ENCODE measurements around the gene DIP2B.
"Not testable (repeated sequence)": the region's sequence is repeated elsewhere in the genome, so short reads cannot be mapped to it uniquely, and the experiment has no call there.

DIP2B gene

DNA sequence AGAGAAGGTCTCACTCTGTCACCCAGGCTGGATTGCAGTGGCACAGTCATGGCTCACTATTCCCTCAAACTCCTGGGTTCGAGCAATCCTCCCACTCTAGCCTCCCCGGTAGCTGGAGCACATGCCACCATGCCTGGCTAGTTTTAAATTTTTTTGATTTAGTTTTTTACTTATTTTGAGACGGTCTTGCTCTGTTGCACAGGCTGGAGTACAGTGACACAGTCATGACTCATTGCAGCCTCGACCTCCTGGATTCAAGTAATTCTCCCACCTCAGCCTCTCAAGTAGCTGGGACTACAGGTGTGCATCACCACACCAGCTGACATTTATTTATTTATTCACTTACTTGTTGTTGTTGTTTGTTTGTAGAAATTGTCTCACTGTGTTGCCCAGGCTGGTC lies 22.2 kb upstream of the DIP2B start:
- no peak for DNase-seq (ENCODE audit: low read depth)
- TF ChIP-seq, protein P1, sequence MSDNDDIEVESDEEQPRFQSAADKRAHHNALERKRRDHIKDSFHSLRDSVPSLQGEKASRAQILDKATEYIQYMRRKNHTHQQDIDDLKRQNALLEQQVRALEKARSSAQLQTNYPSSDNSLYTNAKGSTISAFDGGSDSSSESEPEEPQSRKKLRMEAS (IDR thresholded peaks at IDR 0.05; ENCODE audit: low read depth, low read length) = no peak
- no peak for TF ChIP-seq MYC (IDR thresholded peaks at IDR 0.05; ENCODE audit: low read depth, low read length)
- no peak for TF ChIP-seq POLR2A (IDR thresholded peaks at IDR 0.05; ENCODE audit: extremely low read depth, insufficient read length)
- TF ChIP-seq, protein P2, sequence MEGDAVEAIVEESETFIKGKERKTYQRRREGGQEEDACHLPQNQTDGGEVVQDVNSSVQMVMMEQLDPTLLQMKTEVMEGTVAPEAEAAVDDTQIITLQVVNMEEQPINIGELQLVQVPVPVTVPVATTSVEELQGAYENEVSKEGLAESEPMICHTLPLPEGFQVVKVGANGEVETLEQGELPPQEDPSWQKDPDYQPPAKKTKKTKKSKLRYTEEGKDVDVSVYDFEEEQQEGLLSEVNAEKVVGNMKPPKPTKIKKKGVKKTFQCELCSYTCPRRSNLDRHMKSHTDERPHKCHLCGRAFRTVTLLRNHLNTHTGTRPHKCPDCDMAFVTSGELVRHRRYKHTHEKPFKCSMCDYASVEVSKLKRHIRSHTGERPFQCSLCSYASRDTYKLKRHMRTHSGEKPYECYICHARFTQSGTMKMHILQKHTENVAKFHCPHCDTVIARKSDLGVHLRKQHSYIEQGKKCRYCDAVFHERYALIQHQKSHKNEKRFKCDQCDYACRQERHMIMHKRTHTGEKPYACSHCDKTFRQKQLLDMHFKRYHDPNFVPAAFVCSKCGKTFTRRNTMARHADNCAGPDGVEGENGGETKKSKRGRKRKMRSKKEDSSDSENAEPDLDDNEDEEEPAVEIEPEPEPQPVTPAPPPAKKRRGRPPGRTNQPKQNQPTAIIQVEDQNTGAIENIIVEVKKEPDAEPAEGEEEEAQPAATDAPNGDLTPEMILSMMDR (IDR thresholded peaks at IDR 0.05; ENCODE audit: low read depth, low read length) = no peak
- no peak overlapping the region for H3K4me3 ChIP-seq (ENCODE audit: low read depth, low read length)

DNA sequence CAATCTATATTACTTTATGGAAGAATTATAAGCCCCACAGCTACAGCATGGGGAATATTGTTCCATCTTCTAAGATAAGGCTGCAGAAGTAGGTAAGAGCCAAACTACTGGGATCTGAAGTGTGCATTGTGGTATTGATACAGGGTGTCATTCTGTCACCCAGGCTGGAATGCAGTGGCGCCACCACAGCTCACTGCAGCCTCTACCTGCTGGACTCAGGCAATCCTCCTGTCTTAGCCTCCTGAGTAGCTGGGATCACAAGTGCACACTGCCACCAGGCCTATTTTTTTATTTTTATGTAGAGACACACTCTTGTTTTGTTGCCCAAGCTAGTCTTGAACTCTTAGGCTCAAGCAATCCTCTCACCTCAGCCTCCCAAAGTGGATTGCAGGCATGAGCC lies 21.3 kb upstream of the DIP2B start:
- TF ChIP-seq MYC (IDR thresholded peaks at IDR 0.05; ENCODE audit: low read depth, low read length) (no peak), POLR2A (IDR thresholded peaks at IDR 0.05; ENCODE audit: extremely low read depth, insufficient read length) (no peak)
- TF ChIP-seq, protein P2 (IDR thresholded peaks at IDR 0.05; ENCODE audit: low read depth, low read length) = no peak
- TF ChIP-seq, protein P1 (IDR thresholded peaks at IDR 0.05; ENCODE audit: low read depth, low read length) = no peak
- no peak overlapping the region for H3K4me3 ChIP-seq (ENCODE audit: low read depth, low read length)
- no peak for DNase-seq (ENCODE audit: low read depth)

DNA sequence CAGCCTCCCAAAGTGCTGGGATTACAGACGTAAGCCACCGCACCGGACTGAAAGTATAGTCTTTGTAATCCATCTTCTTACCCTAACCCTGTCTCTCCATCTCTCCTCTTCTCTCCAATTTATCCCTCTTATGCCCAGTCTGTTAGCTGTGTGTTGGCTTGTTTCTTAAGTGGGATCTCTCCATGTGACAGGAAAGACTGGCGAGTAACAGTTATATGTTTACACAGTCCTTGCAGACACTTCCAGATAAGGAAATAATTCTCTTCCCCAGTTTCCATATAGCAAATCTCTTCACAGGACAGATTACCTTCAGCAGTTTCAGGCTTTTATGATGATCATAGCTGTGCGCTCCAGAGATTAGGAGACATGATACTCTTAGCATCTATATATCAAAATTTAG lies 16.0 kb upstream of the DIP2B start:
- TF ChIP-seq POLR2A (IDR thresholded peaks at IDR 0.05; ENCODE audit: extremely low read depth, insufficient read length) = no peak
- TF ChIP-seq, protein P2 (IDR thresholded peaks at IDR 0.05; ENCODE audit: low read depth, low read length) = no peak
- TF ChIP-seq, protein P1 (IDR thresholded peaks at IDR 0.05; ENCODE audit: low read depth, low read length) = no peak
- no peak for TF ChIP-seq MYC (IDR thresholded peaks at IDR 0.05; ENCODE audit: low read depth, low read length)
- H3K4me3 ChIP-seq (ENCODE audit: low read depth, low read length) = no peak overlapping the region
- no peak for DNase-seq (ENCODE audit: low read depth)

DNA sequence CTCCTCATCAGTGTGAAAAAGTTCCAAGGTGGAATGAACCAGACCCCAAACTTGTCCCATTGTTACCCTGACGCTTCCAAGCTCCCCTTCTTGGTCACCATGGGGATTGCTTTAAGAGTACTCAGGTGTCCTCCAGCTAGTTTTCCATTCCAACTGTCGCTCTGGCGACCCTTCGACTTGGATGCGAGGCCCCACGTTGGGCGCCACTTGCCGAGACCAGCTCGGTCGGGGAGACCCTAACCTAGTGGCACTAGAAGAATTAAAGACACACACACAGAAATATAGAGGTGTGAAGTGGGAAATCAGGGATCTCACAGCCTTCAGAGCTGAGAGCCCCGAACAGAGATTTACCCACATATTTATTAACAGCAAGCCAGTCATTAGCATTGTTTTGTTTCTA lies 6.7 kb upstream of the DIP2B start:
- H3K4me3 ChIP-seq (ENCODE audit: low read depth, low read length); DNase-seq (ENCODE audit: low read depth): not testable (repeated sequence)

DNA sequence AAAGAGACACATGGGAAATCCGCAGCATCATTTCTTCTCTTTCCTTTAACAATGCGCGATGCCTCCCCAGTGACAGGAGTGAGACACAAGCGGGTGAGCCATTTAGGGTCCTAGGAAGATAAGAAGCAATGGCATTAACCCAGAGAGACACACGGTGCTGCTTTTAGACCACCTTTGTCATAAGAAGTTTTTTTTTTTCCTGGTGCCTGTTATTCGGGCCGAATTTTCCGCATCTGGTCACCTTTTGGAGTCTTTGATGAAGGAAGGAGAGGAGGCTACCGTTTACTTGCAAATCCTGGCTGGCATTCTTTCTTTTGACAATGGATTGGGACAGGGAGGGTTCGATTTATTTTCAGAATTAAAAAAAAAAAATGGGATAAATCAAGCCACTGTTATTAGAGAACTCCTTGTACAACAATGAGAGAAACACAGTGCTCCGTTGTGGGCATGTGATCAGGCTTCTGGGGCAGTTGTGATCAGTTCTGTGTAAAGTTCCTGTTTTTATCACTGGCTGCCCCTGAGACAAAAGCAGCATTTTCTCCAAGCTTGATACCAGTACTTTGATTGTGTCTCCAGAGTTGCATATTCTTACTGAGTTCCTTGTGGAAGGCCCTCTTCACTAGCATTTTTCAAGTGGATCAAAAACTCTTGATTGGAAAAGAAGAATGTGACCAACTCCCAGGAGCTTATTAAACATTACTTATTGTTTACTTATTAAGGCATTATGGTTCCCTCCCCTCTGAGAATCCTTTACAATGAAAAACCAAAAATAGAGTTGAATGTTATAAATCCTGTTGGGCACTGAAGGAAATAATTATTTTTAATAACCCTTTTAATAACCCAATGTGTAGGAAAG lies 1.1 kb downstream of the DIP2B start:
- H3K4me3 ChIP-seq (ENCODE audit: low read depth, low read length) = peak overlapping the region; percentile 77
- TF ChIP-seq, protein P1 (IDR thresholded peaks at IDR 0.05; ENCODE audit: low read depth, low read length) = peak; percentile 57
- TF ChIP-seq, protein P2 (IDR thresholded peaks at IDR 0.05; ENCODE audit: low read depth, low read length) = no peak
- TF ChIP-seq POLR2A (IDR thresholded peaks at IDR 0.05; ENCODE audit: extremely low read depth, insufficient read length) (no peak), MYC (IDR thresholded peaks at IDR 0.05; ENCODE audit: low read depth, low read length) (peak; percentile 33; the same call in 1 of the 2 replicates)
- DNase-seq (ENCODE audit: low read depth) = peak; percentile 77

DNA sequence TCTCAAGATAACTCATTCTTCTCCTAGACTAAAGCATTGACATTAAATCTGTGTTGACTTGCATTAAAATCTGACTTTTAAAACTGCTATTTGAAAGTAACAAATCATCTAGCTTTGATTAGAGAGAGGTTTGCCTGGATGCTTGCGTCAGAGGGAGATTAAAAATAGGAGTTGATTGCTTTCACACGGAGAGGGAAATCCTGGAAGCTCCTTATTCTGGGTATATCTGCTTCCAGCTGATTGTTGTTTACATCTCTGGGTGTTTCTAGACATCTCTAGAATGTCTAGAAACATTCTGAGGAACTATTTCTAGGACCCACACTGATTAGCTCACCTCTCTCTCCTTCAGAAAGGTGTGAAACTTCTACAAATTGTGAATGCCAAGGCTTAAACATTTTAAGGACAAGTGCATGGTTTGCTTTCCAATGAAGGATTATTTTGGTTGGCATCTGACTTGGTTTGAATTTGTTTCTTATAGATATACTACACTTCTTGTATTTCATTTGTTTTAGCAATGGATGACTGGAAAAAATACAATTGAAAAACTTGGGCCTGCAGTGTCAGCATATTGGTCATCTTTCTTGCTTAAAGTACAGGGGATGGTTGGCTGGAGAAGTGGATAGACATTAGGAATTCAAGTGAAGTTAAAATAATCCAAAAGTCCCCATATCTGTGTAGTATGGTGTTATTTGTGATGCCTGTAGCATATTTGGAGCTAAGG lies 2.1 kb downstream of the DIP2B start:
- H3K4me3 ChIP-seq (ENCODE audit: low read depth, low read length) = peak overlapping the region; percentile 77
- no peak for DNase-seq (ENCODE audit: low read depth)
- TF ChIP-seq MYC (IDR thresholded peaks at IDR 0.05; ENCODE audit: low read depth, low read length) = no peak
- TF ChIP-seq, protein P1 (IDR thresholded peaks at IDR 0.05; ENCODE audit: low read depth, low read length) = no peak

All from NB4 (cell line).